H1 (cell line): Measurements from ENCODE around the gene TDRD12. TPM values are rescaled to one million over a fixed set of nuclear protein-coding genes. Genes with fewer than 3 reads are reported as not detected.
"Not testable (repeated sequence)": the region's sequence is repeated elsewhere in the genome, so short reads cannot be mapped to it uniquely, and the experiment has no call there.

Experiments used
- CTCF ChIA-PET: fragments of 300-600 bp; sonication (Branson Sonifier 250); formaldehyde crosslinking; loops from one replicate; lab custom pipeline; 2021; ENCODE audit not compliant: partially characterized antibody; lab: Charles Lee
- POLR2A ChIA-PET: fragments of 300-600 bp; sonication (Branson Sonifier 250); formaldehyde crosslinking; loops from one replicate; lab custom pipeline; 2021; ENCODE audit warnings: inconsistent platforms; ENCODE audit not compliant: partially characterized antibody; lab: Charles Lee
- DNase-seq, 2 experiments: peaks; one replicate each; pipeline versions ENCODE4 v3.0.0 to v3.0.0-alpha.2; 2010 to 2022; ENCODE audit warnings: low spot score in 2 of 2, low read depth in 1 of 2, mixed read lengths in 1 of 2
- FAIRE-seq: peaks from 2 replicates; lab custom pipeline; 2011; peaks lifted over from hg19 to GRCh38; lab: Jason Lieb, UNC
- H2AFZ ChIP-seq: 2 replicates; pipeline ENCODE4 v1.8.1; 2012; ENCODE audit warnings: low read length, inconsistent platforms
- H2AK5ac ChIP-seq: 2 replicates; pipeline ENCODE4 v1.6.1; 2013; ENCODE audit warnings: low read depth, low read length
- H2BK120ac ChIP-seq: replicated peaks from 2 replicates; pipeline ENCODE3; 2013; ENCODE audit warnings: low read depth, low read length, inconsistent platforms
- H2BK12ac ChIP-seq: 2 replicates; pipeline ENCODE4 v1.6.1; 2013; ENCODE audit warnings: low read depth, low read length
- H2BK15ac ChIP-seq: 2 replicates; pipeline ENCODE4 v1.6.1; 2013; ENCODE audit warnings: low read length
- H2BK20ac ChIP-seq: 2 replicates; pipeline ENCODE4 v1.6.1; 2013; ENCODE audit warnings: low read length
- H2BK5ac ChIP-seq: 2 replicates; pipeline ENCODE4 v1.6.1; 2013; ENCODE audit warnings: low read depth, low read length
- H3K14ac ChIP-seq: 2 replicates; pipeline ENCODE4 v1.6.1; 2013; ENCODE audit warnings: inconsistent platforms; ENCODE audit not compliant: insufficient read length
- H3K18ac ChIP-seq: 2 replicates; pipeline ENCODE4 v1.6.1; 2013; ENCODE audit warnings: low read length; ENCODE audit errors: extremely low read depth
- H3K23ac ChIP-seq: 2 replicates; pipeline ENCODE4 v1.6.1; 2013; ENCODE audit warnings: inconsistent platforms; ENCODE audit not compliant: insufficient read length
- H3K23me2 ChIP-seq: 2 replicates; pipeline ENCODE4 v1.6.1; 2013; ENCODE audit warnings: low read depth, low read length
- H3K27ac ChIP-seq: 2 replicates; pipeline ENCODE4 v1.6.1; 2011; ENCODE audit warnings: low read depth, low read length, inconsistent platforms
- H3K27me3 ChIP-seq, 4 experiments: replicated peaks in 1 of 4; 1 replicate in 1 of 4; 2 replicates in 3 of 4; pipeline versions ENCODE4 v1.6.1 to v1.8.1; 2011 to 2013; ENCODE audit warnings: low read length in 3 of 4, mild to moderate bottlenecking in 3 of 4, inconsistent platforms in 2 of 4, mixed read lengths in 2 of 4, moderate library complexity in 1 of 4; ENCODE audit not compliant: control insufficient read depth in 3 of 4, insufficient read depth in 3 of 4; ENCODE audit errors: extremely low read depth in 1 of 4
- H3K36me3 ChIP-seq, 4 experiments: 2 replicates each; pipeline versions ENCODE4 v1.6.1 to v1.8.1; 2011 to 2013; ENCODE audit warnings: mild to moderate bottlenecking in 4 of 4, low read length in 3 of 4, moderate library complexity in 2 of 4, control low read depth in 1 of 4, inconsistent platforms in 1 of 4; ENCODE audit not compliant: insufficient read depth in 4 of 4, control insufficient read depth in 2 of 4
- H3K4ac ChIP-seq: replicated peaks from 2 replicates; pipeline ENCODE3; 2013; ENCODE audit warnings: low read length, low read depth, mixed read lengths, inconsistent platforms; ENCODE audit not compliant: insufficient read length
- H3K4me1 ChIP-seq, 4 experiments: replicated peaks in 1 of 4; 1 replicate in 1 of 4; 2 replicates in 3 of 4; pipeline versions ENCODE4 v1.6.1 to v1.8.1; 2011 to 2013; ENCODE audit warnings: low read length in 3 of 4, inconsistent platforms in 2 of 4, mixed read lengths in 1 of 4; ENCODE audit not compliant: insufficient read depth in 4 of 4, control insufficient read depth in 3 of 4
- H3K4me2 ChIP-seq, 2 experiments: 2 replicates each; pipeline versions ENCODE4 v1.6.1 to v1.8.1; 2011 to 2013; ENCODE audit warnings: low read depth in 2 of 2, low read length in 2 of 2, control low read depth in 1 of 2, inconsistent platforms in 1 of 2, mild to moderate bottlenecking in 1 of 2; ENCODE audit not compliant: insufficient read depth in 1 of 2
- H3K4me3 ChIP-seq, 4 experiments: fragments of 200-600, 300-600 bp in 1 of 4; sonication (generic), shearing (Covaris generic), sonication (Bioruptor Twin) in 1 of 4; 2 replicates each; pipeline versions ENCODE4 v1.5.1 to v1.8.1; 2011 to 2016; ENCODE audit warnings: low read length in 4 of 4, low read depth in 3 of 4, control low read depth in 2 of 4, inconsistent platforms in 2 of 4, mild to moderate bottlenecking in 2 of 4, mixed read lengths in 1 of 4, moderate library complexity in 1 of 4; ENCODE audit not compliant: insufficient read depth in 2 of 4; ENCODE audit errors: extremely low read depth in 1 of 4
- H3K56ac ChIP-seq: replicated peaks from 2 replicates; pipeline ENCODE3; 2013; ENCODE audit warnings: low read depth, mild to moderate bottlenecking, mixed read lengths, low read length, inconsistent platforms; ENCODE audit not compliant: insufficient read length
- H3K79me1 ChIP-seq: 2 replicates; pipeline ENCODE4 v1.6.1; 2013; ENCODE audit warnings: low read depth, low read length, control low read depth
- H3K79me2 ChIP-seq, 2 experiments: 2 replicates each; pipeline versions ENCODE4 v1.6.1 to v1.8.1; 2012 to 2013; ENCODE audit warnings: low read length in 2 of 2, mild to moderate bottlenecking in 2 of 2, inconsistent platforms in 1 of 2; ENCODE audit not compliant: insufficient read depth in 2 of 2, control insufficient read depth in 1 of 2
- H3K9ac ChIP-seq, 4 experiments: replicated peaks in 1 of 4; 1 replicate in 1 of 4; 2 replicates in 3 of 4; pipeline versions ENCODE4 v1.6.1 to v1.8.1; 2011 to 2013; ENCODE audit warnings: low read depth in 3 of 4, low read length in 3 of 4, control low read depth in 2 of 4, mild to moderate bottlenecking in 2 of 4, moderate library complexity in 2 of 4, inconsistent platforms in 1 of 4; ENCODE audit errors: extremely low read depth in 1 of 4
- H3K9me3 ChIP-seq, 2 experiments: 2 replicates each; pipeline versions ENCODE4 v1.6.1 to v1.8.1; 2012 to 2013; ENCODE audit warnings: mild to moderate bottlenecking in 2 of 2, moderate library complexity in 2 of 2, control low read depth in 1 of 2, inconsistent platforms in 1 of 2, low read depth in 1 of 2, low read length in 1 of 2, mixed read lengths in 1 of 2; ENCODE audit not compliant: insufficient read depth in 2 of 2
- H4K20me1 ChIP-seq, 2 experiments: replicated peaks in 1 of 2; 2 replicates each; pipeline versions ENCODE3 to v1.8.1; 2011 to 2013; ENCODE audit warnings: inconsistent platforms in 2 of 2, low read length in 2 of 2, mild to moderate bottlenecking in 1 of 2; ENCODE audit not compliant: insufficient read depth in 2 of 2, control insufficient read depth in 1 of 2
- H4K5ac ChIP-seq: 2 replicates; pipeline ENCODE4 v1.6.1; 2013; ENCODE audit warnings: low read length, low read depth, mixed read lengths, inconsistent platforms; ENCODE audit not compliant: insufficient read length
- H4K8ac ChIP-seq: 2 replicates; pipeline ENCODE4 v1.8.0; 2013; ENCODE audit warnings: mild to moderate bottlenecking, moderate library complexity, low read length, inconsistent platforms; ENCODE audit not compliant: insufficient read depth; ENCODE audit errors: extremely low read depth
- H4K91ac ChIP-seq: replicated peaks from 2 replicates; pipeline ENCODE3; 2013; ENCODE audit warnings: low read length, mixed read lengths, inconsistent platforms; ENCODE audit not compliant: insufficient read length
- WGBS, 2 experiments: shearing (Covaris generic) in 1 of 2; methylation state at CpG; one replicate each; pipeline versions ENCODE4 v1.1.6 to v1.1.7; 2013 to 2015; ENCODE audit warnings: low lambda C conversion rate in 2 of 2, mixed read lengths in 2 of 2, inconsistent platforms in 1 of 2, low coverage in 1 of 2, missing lambda C conversion rate in 1 of 2; ENCODE audit not compliant: insufficient replicate concordance in 2 of 2, insufficient coverage in 1 of 2, insufficient read length in 1 of 2; ENCODE audit errors: extremely low coverage in 1 of 2, missing lambda C conversion rate in 1 of 2; 5-methylcytosine and 5-hydroxymethylcytosine counted together
- polyA plus RNA-seq, 7 experiments: library from polyadenylated mRNA; depleted of rRNA in 3 of 7; stranded (reverse) in 5 of 7; unstranded in 2 of 7; fragments of >200 nt in 5 of 7; fragments of 200-250 nt in 2 of 7; gene quantifications; 1 replicate in 5 of 7; 2 replicates in 1 of 7; 4 replicates in 1 of 7; pipeline versions ENCODE4 v1.2.1 to v1.2.3, GENCODE V29; 2011 to 2013; ENCODE audit warnings: missing spikeins in 2 of 7, mixed read lengths in 2 of 7
- total RNA-seq: library from RNA; stranded (reverse); fragmentation: NEBNext Ultra II Directional; extraction: Animal tissue kit (Norgen Biotek cat#: 25700); gene quantifications from 2 replicates; pipeline ENCODE4 v1.2.1, GENCODE V29; 2021

The TDRD12 gene
- total and polyA plus RNA-seq, 2 of the 8 experiments (the other 6 are each of a cell fraction or from before 2014, with no cell fraction given): 0.39 to 0.88 TPM

DNA sequence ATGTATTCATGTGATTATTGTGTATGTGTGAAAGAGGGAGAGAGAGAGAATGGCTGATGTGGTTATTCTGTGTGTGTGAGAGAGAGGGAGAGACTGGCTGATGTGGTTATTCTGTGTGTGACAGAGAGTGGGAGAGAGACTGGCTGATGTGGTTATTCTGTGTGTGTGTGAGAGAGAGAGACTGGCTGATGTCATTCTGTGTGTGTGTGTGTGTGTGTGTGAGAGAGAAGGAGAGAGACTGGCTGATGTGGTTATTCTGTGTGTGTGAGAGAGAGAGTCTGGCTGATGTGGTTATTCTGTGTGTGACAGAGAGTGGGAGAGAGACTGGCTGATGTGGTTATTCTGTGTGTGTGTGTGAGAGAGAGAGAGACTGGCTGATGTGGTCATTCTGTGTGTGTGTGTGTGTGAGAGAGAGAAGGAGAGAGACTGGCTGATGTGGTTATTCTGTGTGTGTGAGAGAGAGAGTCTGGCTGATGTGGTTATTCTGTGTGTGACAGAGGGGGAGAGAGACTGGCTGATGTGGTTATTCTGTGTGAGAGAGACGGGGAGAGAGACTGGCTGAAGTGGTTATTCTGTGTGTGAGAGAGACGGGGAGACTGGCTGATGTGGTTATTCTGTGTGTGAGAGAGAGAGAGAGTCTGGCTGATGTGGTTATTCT lies 26.2 kb downstream of the TDRD12 start:
- not testable (repeated sequence) for H2AK5ac ChIP-seq, H4K91ac ChIP-seq, H3K4me2 ChIP-seq

More for the DNA sequence above, 26.2 kb downstream of the TDRD12 start:
- FAIRE-seq, H3K79me2 ChIP-seq, H3K23ac ChIP-seq, H3K23me2 ChIP-seq, H4K20me1 ChIP-seq, H2BK120ac ChIP-seq, DNase-seq, H3K4me3 ChIP-seq, H3K9me3 ChIP-seq, H2BK12ac ChIP-seq, H3K14ac ChIP-seq, CTCF ChIA-PET, H4K5ac ChIP-seq, H2BK15ac ChIP-seq, H3K56ac ChIP-seq, H3K9ac ChIP-seq, H4K8ac ChIP-seq, H3K4ac ChIP-seq, H2BK5ac ChIP-seq, H3K4me1 ChIP-seq, H2AFZ ChIP-seq, H3K27me3 ChIP-seq, H3K27ac ChIP-seq, H3K18ac ChIP-seq, H3K79me1 ChIP-seq, POLR2A ChIA-PET, H3K36me3 ChIP-seq, H2BK20ac ChIP-seq: not testable (repeated sequence)
- 87% methylated on average over 2 of the region's 2 CpGs; no CpG with 5 or more reads in 1 of the 2 experiments for WGBS, 2 experiments
